Cortex of kidney (tissue), 1 donor: ENCODE data around the gene SARS2.
"Not testable (repeated sequence)": the region's sequence is repeated elsewhere in the genome, so short reads cannot be mapped to it uniquely, and the experiment has no call there.

Experiments
- DNase-seq: peaks from one replicate; lab custom pipeline; 2025; lab: John Stamatoyannopoulos, UW

Gene SARS2

GRCh38 chr19:38946229-38947010, 15.9 kb upstream of the SARS2 start:
- DNase-seq = no peak

- DNase-seq = no peak
Observed at GRCh38 chr19:38945562-38946228, 15.1 kb upstream of the SARS2 start.

- no peak for DNase-seq
Observed at GRCh38 chr19:38944981-38945506, 14.5 kb upstream of the SARS2 start.

- DNase-seq = no peak
Observed at GRCh38 chr19:38942471-38943181, 12.1 kb upstream of the SARS2 start.

- DNase-seq = no peak
Observed at GRCh38 chr19:38941979-38942378, 11.4 kb upstream of the SARS2 start.

- not testable (repeated sequence) for DNase-seq
Observed at GRCh38 chr19:38941466-38941865, 10.9 kb upstream of the SARS2 start.

GRCh38 chr19:38939957-38940356, 9.4 kb upstream of the SARS2 start:
- no peak for DNase-seq

GRCh38 chr19:38933544-38933943, 3.0 kb upstream of the SARS2 start:
- DNase-seq = no peak

GRCh38 chr19:38932425-38933179, 2.0 kb upstream of the SARS2 start:
- DNase-seq = no peak

- DNase-seq = no peak
Observed at GRCh38 chr19:38931521-38931793, 894 bp upstream of the SARS2 start.

- peak; percentile 96 for DNase-seq
Observed at GRCh38 chr19:38930776-38931520, 385 bp upstream of the SARS2 start, which contains the start of gene MRPS12. Gene MRPS12 (plus strand): TSS chr19:38930944. CDS start chr19:38931295, 351 bp downstream.

- no peak for DNase-seq
Observed at GRCh38 chr19:38928391-38929001, 2.1 kb downstream of the SARS2 start.

GRCh38 chr19:38924388-38924787, 6.2 kb downstream of the SARS2 start:
- no peak for DNase-seq

- DNase-seq = no peak
Observed at GRCh38 chr19:38922482-38922881, 8.1 kb downstream of the SARS2 start.

GRCh38 chr19:38921420-38922274, 8.9 kb downstream of the SARS2 start:
- DNase-seq = no peak

- no peak for DNase-seq
Observed at GRCh38 chr19:38920602-38921419, 9.8 kb downstream of the SARS2 start.

GRCh38 chr19:38919837-38920601, 10.5 kb downstream of the SARS2 start:
- DNase-seq = no peak

GRCh38 chr19:38918526-38918925, 12.0 kb downstream of the SARS2 start:
- no peak for DNase-seq
